GM12891 (cell line): ENCODE data around the gene CHMP4B.

Experiments
- POLR2A ChIP-seq: IDR thresholded peaks from 2 replicates; pipeline ENCODE4 v1.6.1; 2011; ENCODE audit warnings: low read depth, low read length, control low read depth
- TAF1 ChIP-seq: IDR thresholded peaks from 2 replicates; pipeline ENCODE4 v1.6.1; 2011; ENCODE audit warnings: low read depth, low read length, control low read depth

DNA sequence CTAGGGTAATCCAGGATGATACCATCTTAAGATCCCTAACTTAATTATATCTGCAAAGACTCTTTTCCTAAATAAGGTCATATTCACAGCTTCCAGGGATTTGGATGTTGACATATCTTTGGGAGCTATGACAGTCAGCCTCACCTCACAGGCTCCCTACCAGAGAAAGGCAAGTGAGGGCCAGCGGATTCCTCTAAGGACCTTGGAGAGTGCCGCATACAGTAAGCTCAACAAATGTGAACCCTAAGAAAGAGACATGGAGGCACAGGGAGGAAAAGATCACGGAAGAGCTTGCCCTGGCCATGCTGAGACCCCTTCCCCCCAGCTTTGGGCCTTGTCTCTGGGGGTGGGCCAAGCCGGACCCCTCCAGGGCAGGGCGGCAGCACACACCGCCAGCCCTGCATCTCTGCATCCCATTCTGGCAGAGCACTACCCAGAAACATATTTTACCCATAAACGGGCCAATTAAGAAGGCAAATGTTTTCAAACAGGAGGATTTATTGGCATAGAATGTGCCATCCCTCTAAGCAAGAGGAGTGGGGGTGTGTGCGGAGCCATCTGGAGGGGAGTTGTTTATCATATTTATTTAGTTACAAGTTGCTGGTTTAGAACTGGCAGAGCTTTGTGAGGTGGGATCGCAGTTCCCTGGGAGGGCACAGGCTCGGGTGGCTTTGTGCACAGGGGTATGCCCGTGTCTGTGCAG is 55.4 kb downstream of the CHMP4B start:
- TF ChIP-seq POLR2A: no peak
- no peak for TF ChIP-seq TAF1
